H1 (cell line): ENCODE results near the gene CDT1. TPM values are rescaled to one million over a fixed set of nuclear protein-coding genes. Genes with fewer than 3 reads are reported as not detected.

ENCODE experiments used
- CTCF ChIA-PET: fragments of 300-600 bp; sonication (Branson Sonifier 250); formaldehyde crosslinking; loops from one replicate; lab custom pipeline; 2021; ENCODE audit not compliant: partially characterized antibody; lab: Charles Lee
- POLR2A ChIA-PET: fragments of 300-600 bp; sonication (Branson Sonifier 250); formaldehyde crosslinking; loops from one replicate; lab custom pipeline; 2021; ENCODE audit warnings: inconsistent platforms; ENCODE audit not compliant: partially characterized antibody; lab: Charles Lee
- DNase-seq, 2 experiments: peaks; one replicate each; pipeline versions ENCODE4 v3.0.0 to v3.0.0-alpha.2; 2010 to 2022; ENCODE audit warnings: low spot score in 2 of 2, low read depth in 1 of 2, mixed read lengths in 1 of 2
- FAIRE-seq: peaks from 2 replicates; lab custom pipeline; 2011; peaks lifted over from hg19 to GRCh38; lab: Jason Lieb, UNC
- H2AFZ ChIP-seq: 2 replicates; pipeline ENCODE4 v1.8.1; 2012; ENCODE audit warnings: low read length, inconsistent platforms
- H2AK5ac ChIP-seq: 2 replicates; pipeline ENCODE4 v1.6.1; 2013; ENCODE audit warnings: low read depth, low read length
- H2BK120ac ChIP-seq: replicated peaks from 2 replicates; pipeline ENCODE3; 2013; ENCODE audit warnings: low read depth, low read length, inconsistent platforms
- H2BK12ac ChIP-seq: 2 replicates; pipeline ENCODE4 v1.6.1; 2013; ENCODE audit warnings: low read depth, low read length
- H2BK15ac ChIP-seq: 2 replicates; pipeline ENCODE4 v1.6.1; 2013; ENCODE audit warnings: low read length
- H2BK20ac ChIP-seq: 2 replicates; pipeline ENCODE4 v1.6.1; 2013; ENCODE audit warnings: low read length
- H2BK5ac ChIP-seq: 2 replicates; pipeline ENCODE4 v1.6.1; 2013; ENCODE audit warnings: low read depth, low read length
- H3K14ac ChIP-seq: 2 replicates; pipeline ENCODE4 v1.6.1; 2013; ENCODE audit warnings: inconsistent platforms; ENCODE audit not compliant: insufficient read length
- H3K18ac ChIP-seq: 2 replicates; pipeline ENCODE4 v1.6.1; 2013; ENCODE audit warnings: low read length; ENCODE audit errors: extremely low read depth
- H3K23ac ChIP-seq: 2 replicates; pipeline ENCODE4 v1.6.1; 2013; ENCODE audit warnings: inconsistent platforms; ENCODE audit not compliant: insufficient read length
- H3K23me2 ChIP-seq: 2 replicates; pipeline ENCODE4 v1.6.1; 2013; ENCODE audit warnings: low read depth, low read length
- H3K27ac ChIP-seq: 2 replicates; pipeline ENCODE4 v1.6.1; 2011; ENCODE audit warnings: low read depth, low read length, inconsistent platforms
- H3K27me3 ChIP-seq, 4 experiments: replicated peaks in 1 of 4; 1 replicate in 1 of 4; 2 replicates in 3 of 4; pipeline versions ENCODE4 v1.6.1 to v1.8.1; 2011 to 2013; ENCODE audit warnings: low read length in 3 of 4, mild to moderate bottlenecking in 3 of 4, inconsistent platforms in 2 of 4, mixed read lengths in 2 of 4, moderate library complexity in 1 of 4; ENCODE audit not compliant: control insufficient read depth in 3 of 4, insufficient read depth in 3 of 4; ENCODE audit errors: extremely low read depth in 1 of 4
- H3K36me3 ChIP-seq, 4 experiments: 2 replicates each; pipeline versions ENCODE4 v1.6.1 to v1.8.1; 2011 to 2013; ENCODE audit warnings: mild to moderate bottlenecking in 4 of 4, low read length in 3 of 4, moderate library complexity in 2 of 4, control low read depth in 1 of 4, inconsistent platforms in 1 of 4; ENCODE audit not compliant: insufficient read depth in 4 of 4, control insufficient read depth in 2 of 4
- H3K4ac ChIP-seq: replicated peaks from 2 replicates; pipeline ENCODE3; 2013; ENCODE audit warnings: low read length, low read depth, mixed read lengths, inconsistent platforms; ENCODE audit not compliant: insufficient read length
- H3K4me1 ChIP-seq, 4 experiments: replicated peaks in 1 of 4; 1 replicate in 1 of 4; 2 replicates in 3 of 4; pipeline versions ENCODE4 v1.6.1 to v1.8.1; 2011 to 2013; ENCODE audit warnings: low read length in 3 of 4, inconsistent platforms in 2 of 4, mixed read lengths in 1 of 4; ENCODE audit not compliant: insufficient read depth in 4 of 4, control insufficient read depth in 3 of 4
- H3K4me2 ChIP-seq, 2 experiments: 2 replicates each; pipeline versions ENCODE4 v1.6.1 to v1.8.1; 2011 to 2013; ENCODE audit warnings: low read depth in 2 of 2, low read length in 2 of 2, control low read depth in 1 of 2, inconsistent platforms in 1 of 2, mild to moderate bottlenecking in 1 of 2; ENCODE audit not compliant: insufficient read depth in 1 of 2
- H3K4me3 ChIP-seq, 4 experiments: fragments of 200-600, 300-600 bp in 1 of 4; sonication (generic), shearing (Covaris generic), sonication (Bioruptor Twin) in 1 of 4; 2 replicates each; pipeline versions ENCODE4 v1.5.1 to v1.8.1; 2011 to 2016; ENCODE audit warnings: low read length in 4 of 4, low read depth in 3 of 4, control low read depth in 2 of 4, inconsistent platforms in 2 of 4, mild to moderate bottlenecking in 2 of 4, mixed read lengths in 1 of 4, moderate library complexity in 1 of 4; ENCODE audit not compliant: insufficient read depth in 2 of 4; ENCODE audit errors: extremely low read depth in 1 of 4
- H3K56ac ChIP-seq: replicated peaks from 2 replicates; pipeline ENCODE3; 2013; ENCODE audit warnings: low read depth, mild to moderate bottlenecking, mixed read lengths, low read length, inconsistent platforms; ENCODE audit not compliant: insufficient read length
- H3K79me1 ChIP-seq: 2 replicates; pipeline ENCODE4 v1.6.1; 2013; ENCODE audit warnings: low read depth, low read length, control low read depth
- H3K79me2 ChIP-seq, 2 experiments: 2 replicates each; pipeline versions ENCODE4 v1.6.1 to v1.8.1; 2012 to 2013; ENCODE audit warnings: low read length in 2 of 2, mild to moderate bottlenecking in 2 of 2, inconsistent platforms in 1 of 2; ENCODE audit not compliant: insufficient read depth in 2 of 2, control insufficient read depth in 1 of 2
- H3K9ac ChIP-seq, 4 experiments: replicated peaks in 1 of 4; 1 replicate in 1 of 4; 2 replicates in 3 of 4; pipeline versions ENCODE4 v1.6.1 to v1.8.1; 2011 to 2013; ENCODE audit warnings: low read depth in 3 of 4, low read length in 3 of 4, control low read depth in 2 of 4, mild to moderate bottlenecking in 2 of 4, moderate library complexity in 2 of 4, inconsistent platforms in 1 of 4; ENCODE audit errors: extremely low read depth in 1 of 4
- H3K9me3 ChIP-seq, 2 experiments: 2 replicates each; pipeline versions ENCODE4 v1.6.1 to v1.8.1; 2012 to 2013; ENCODE audit warnings: mild to moderate bottlenecking in 2 of 2, moderate library complexity in 2 of 2, control low read depth in 1 of 2, inconsistent platforms in 1 of 2, low read depth in 1 of 2, low read length in 1 of 2, mixed read lengths in 1 of 2; ENCODE audit not compliant: insufficient read depth in 2 of 2
- H4K20me1 ChIP-seq, 2 experiments: replicated peaks in 1 of 2; 2 replicates each; pipeline versions ENCODE3 to v1.8.1; 2011 to 2013; ENCODE audit warnings: inconsistent platforms in 2 of 2, low read length in 2 of 2, mild to moderate bottlenecking in 1 of 2; ENCODE audit not compliant: insufficient read depth in 2 of 2, control insufficient read depth in 1 of 2
- H4K5ac ChIP-seq: 2 replicates; pipeline ENCODE4 v1.6.1; 2013; ENCODE audit warnings: low read length, low read depth, mixed read lengths, inconsistent platforms; ENCODE audit not compliant: insufficient read length
- H4K8ac ChIP-seq: 2 replicates; pipeline ENCODE4 v1.8.0; 2013; ENCODE audit warnings: mild to moderate bottlenecking, moderate library complexity, low read length, inconsistent platforms; ENCODE audit not compliant: insufficient read depth; ENCODE audit errors: extremely low read depth
- H4K91ac ChIP-seq: replicated peaks from 2 replicates; pipeline ENCODE3; 2013; ENCODE audit warnings: low read length, mixed read lengths, inconsistent platforms; ENCODE audit not compliant: insufficient read length
- CREB1 ChIP-seq: IDR thresholded peaks from 2 replicates; pipeline ENCODE4 v1.6.1; 2012; ENCODE audit warnings: inconsistent platforms
- CTBP2 ChIP-seq: IDR thresholded peaks from 2 replicates; pipeline ENCODE4 v1.7.0; 2011; ENCODE audit warnings: borderline replicate concordance, mild to moderate bottlenecking, moderate library complexity, mixed read lengths, low read length; ENCODE audit not compliant: insufficient read depth, insufficient read length
- JUND ChIP-seq: IDR thresholded peaks from 2 replicates; pipeline ENCODE4 v1.6.1; 2011; ENCODE audit warnings: mild to moderate bottlenecking, improper control_type of control experiment, low read length
- PHF8 ChIP-seq: fragments of 200-600 bp; sonication (generic); conservative IDR thresholded peaks from 2 replicates; pipeline ENCODE4 v1.7.1; 2012; ENCODE audit warnings: low read depth, mild to moderate bottlenecking, inconsistent platforms, low read length, moderate library complexity
- SIRT6 ChIP-seq: IDR thresholded peaks from one replicate; pipeline ENCODE4 v1.7.1; 2012; ENCODE audit warnings: low read length, inconsistent platforms
- SIX5 ChIP-seq: IDR thresholded peaks from 2 replicates; pipeline ENCODE4 v1.6.1; 2011; ENCODE audit warnings: mild to moderate bottlenecking, low read depth, low read length
- SP1 ChIP-seq: IDR thresholded peaks from 2 replicates; pipeline ENCODE4 v1.6.1; 2011; ENCODE audit warnings: low read depth, low read length
- TAF1 ChIP-seq: IDR thresholded peaks from 2 replicates; pipeline ENCODE4 v1.6.1; 2011; ENCODE audit warnings: mild to moderate bottlenecking, low read depth, low read length
- WGBS, 2 experiments: shearing (Covaris generic) in 1 of 2; methylation state at CpG; one replicate each; pipeline versions ENCODE4 v1.1.6 to v1.1.7; 2013 to 2015; ENCODE audit warnings: low lambda C conversion rate in 2 of 2, mixed read lengths in 2 of 2, inconsistent platforms in 1 of 2, low coverage in 1 of 2, missing lambda C conversion rate in 1 of 2; ENCODE audit not compliant: insufficient replicate concordance in 2 of 2, insufficient coverage in 1 of 2, insufficient read length in 1 of 2; ENCODE audit errors: extremely low coverage in 1 of 2, missing lambda C conversion rate in 1 of 2; 5-methylcytosine and 5-hydroxymethylcytosine counted together
- polyA plus RNA-seq, 7 experiments: library from polyadenylated mRNA; depleted of rRNA in 3 of 7; stranded (reverse) in 5 of 7; unstranded in 2 of 7; fragments of >200 nt in 5 of 7; fragments of 200-250 nt in 2 of 7; gene quantifications; 1 replicate in 5 of 7; 2 replicates in 1 of 7; 4 replicates in 1 of 7; pipeline versions ENCODE4 v1.2.1 to v1.2.3, GENCODE V29; 2011 to 2013; ENCODE audit warnings: missing spikeins in 2 of 7, mixed read lengths in 2 of 7
- total RNA-seq: library from RNA; stranded (reverse); fragmentation: NEBNext Ultra II Directional; extraction: Animal tissue kit (Norgen Biotek cat#: 25700); gene quantifications from 2 replicates; pipeline ENCODE4 v1.2.1, GENCODE V29; 2021
- TF ChIP-seq, protein P1 (sequence below), 3 experiments: IDR thresholded peaks; 1 replicate in 2 of 3; 2 replicates in 1 of 3; pipeline versions ENCODE4 v1.5.1 to v1.6.1; 2011; ENCODE audit warnings: low read length in 3 of 3, mild to moderate bottlenecking in 3 of 3, inconsistent platforms in 2 of 3, low read depth in 1 of 3, moderate library complexity in 1 of 3; ENCODE audit not compliant: insufficient read depth in 1 of 3; ENCODE audit errors: control extremely low read depth in 1 of 3

Gene CDT1
- total and polyA plus RNA-seq, 2 of the 8 experiments (the other 6 are each of a cell fraction or from before 2014, with no cell fraction given), result 76.7 to 95.4 TPM

DNA sequence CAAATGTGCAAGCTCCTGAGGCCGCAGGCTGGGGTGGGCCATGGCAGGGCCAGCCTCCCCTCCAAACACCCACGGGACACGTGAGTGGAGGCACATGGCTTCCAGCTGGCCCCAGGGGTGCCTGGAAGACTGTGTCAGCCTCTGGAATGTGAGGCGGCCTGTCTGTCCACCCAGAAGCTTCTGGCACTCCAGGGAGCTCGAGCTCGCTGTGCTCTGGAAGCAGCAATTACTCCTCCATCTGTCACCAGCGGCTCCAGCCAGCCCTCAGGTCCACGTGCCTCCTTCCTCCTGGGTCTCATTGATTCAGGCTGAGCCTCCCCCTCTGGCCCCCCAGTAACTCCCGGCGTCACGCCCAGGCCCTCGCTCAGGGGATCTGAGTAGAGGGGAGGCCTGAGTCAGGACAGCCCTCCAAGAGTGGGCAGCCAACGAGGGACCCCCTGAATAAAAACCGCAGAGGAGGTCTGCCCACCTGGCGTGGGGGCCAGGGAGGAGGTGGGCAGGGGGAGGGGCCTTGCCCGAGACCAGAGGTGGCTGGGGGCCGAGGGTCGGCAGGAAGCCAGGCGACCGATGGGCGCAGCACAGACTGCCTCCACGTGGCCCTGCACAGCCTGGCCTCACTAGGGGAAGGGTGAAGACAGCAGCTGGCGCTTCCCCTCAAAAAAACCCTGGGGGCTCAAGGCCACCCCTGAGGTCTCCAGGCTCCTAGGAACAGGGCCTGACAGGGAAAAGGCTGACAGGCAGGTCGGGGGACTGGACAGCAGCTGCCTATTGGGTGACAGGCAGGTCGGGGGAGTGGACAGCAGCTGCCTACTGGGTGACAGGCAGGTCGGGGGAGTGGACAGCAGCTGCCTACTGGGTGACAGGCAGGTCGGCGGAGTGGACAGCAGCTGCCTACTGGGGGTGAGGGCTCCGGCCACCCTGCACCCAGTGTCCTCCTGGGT is 30.4 kb upstream of the CDT1 start:
- no peak overlapping the region for H3K18ac ChIP-seq
- H2AFZ ChIP-seq, result no peak overlapping the region
- H3K27me3 ChIP-seq, result no peaks in the 10 kb centered on the region
- H2BK20ac ChIP-seq, result no peak overlapping the region
- H3K4me1 ChIP-seq, result peaks cover 9 to 48% (median 31%) of the 10 kb centered on the region in 4 experiments
- 83% methylated on average over 28 of the region's 29 CpGs; no CpG with 5 or more reads in 1 of the 2 experiments for WGBS, 2 experiments
- H3K79me1 ChIP-seq, result peaks cover 2% of the 10 kb centered on the region; the same call in 1 of the 2 replicates
- H3K9ac ChIP-seq, result no peak overlapping the region
- ChIA-PET CTCF (interaction anchor here (0.9 to 2.7 kb wide), 9 partner anchors 9 to 520 kb away, joined by 3 to 16 read pairs (median 8); no protein-coding TSS in a partner anchor), POLR2A (interaction anchor here (0.8 to 5.3 kb wide), 9 partner anchors 8 to 39 kb away, joined by 3 to 22 read pairs (median 4); no protein-coding TSS in a partner anchor)
- H3K14ac ChIP-seq, result no peak overlapping the region
- H3K4me2 ChIP-seq, result no peak overlapping the region
- H4K5ac ChIP-seq, result no peak overlapping the region
- no peak overlapping the region for H2BK15ac ChIP-seq
- DNase-seq, result no peak
- no peak overlapping the region for H2BK12ac ChIP-seq
- no peak overlapping the region; the same call in 1 of the 2 replicates for H3K27ac ChIP-seq
- FAIRE-seq, result no peak
- H3K23me2 ChIP-seq, result no peaks in the 10 kb centered on the region; the same call in 1 of the 2 replicates
- H3K4ac ChIP-seq, result no peak overlapping the region
- H3K36me3 ChIP-seq, result no peaks in the 10 kb centered on the region
- H4K8ac ChIP-seq, result 0 out of 2 replicates have a peak overlapping the region, but pooled peaks have one; percentile 11
- no peak overlapping the region for H3K4me3 ChIP-seq
- no peak overlapping the region for H4K91ac ChIP-seq
- H2AK5ac ChIP-seq, result no peak overlapping the region
- peaks cover 3% of the 10 kb centered on the region in 2 experiments for H4K20me1 ChIP-seq
- H2BK5ac ChIP-seq, result no peak overlapping the region
- no peaks in the 10 kb centered on the region for H3K9me3 ChIP-seq
- peaks cover 0 to 8% of the 10 kb centered on the region in 2 experiments; a peak in 1 of 4 replicates for H3K79me2 ChIP-seq
- no peak overlapping the region for H2BK120ac ChIP-seq
- H3K56ac ChIP-seq, result peak overlapping the region; percentile 6
- no peak overlapping the region for H3K23ac ChIP-seq
- no peak for TF ChIP-seq TAF1
- TF ChIP-seq SIX5, result no peak
- TF ChIP-seq JUND, result no peak
- TF ChIP-seq PHF8, result no peak
- TF ChIP-seq, protein P1, sequence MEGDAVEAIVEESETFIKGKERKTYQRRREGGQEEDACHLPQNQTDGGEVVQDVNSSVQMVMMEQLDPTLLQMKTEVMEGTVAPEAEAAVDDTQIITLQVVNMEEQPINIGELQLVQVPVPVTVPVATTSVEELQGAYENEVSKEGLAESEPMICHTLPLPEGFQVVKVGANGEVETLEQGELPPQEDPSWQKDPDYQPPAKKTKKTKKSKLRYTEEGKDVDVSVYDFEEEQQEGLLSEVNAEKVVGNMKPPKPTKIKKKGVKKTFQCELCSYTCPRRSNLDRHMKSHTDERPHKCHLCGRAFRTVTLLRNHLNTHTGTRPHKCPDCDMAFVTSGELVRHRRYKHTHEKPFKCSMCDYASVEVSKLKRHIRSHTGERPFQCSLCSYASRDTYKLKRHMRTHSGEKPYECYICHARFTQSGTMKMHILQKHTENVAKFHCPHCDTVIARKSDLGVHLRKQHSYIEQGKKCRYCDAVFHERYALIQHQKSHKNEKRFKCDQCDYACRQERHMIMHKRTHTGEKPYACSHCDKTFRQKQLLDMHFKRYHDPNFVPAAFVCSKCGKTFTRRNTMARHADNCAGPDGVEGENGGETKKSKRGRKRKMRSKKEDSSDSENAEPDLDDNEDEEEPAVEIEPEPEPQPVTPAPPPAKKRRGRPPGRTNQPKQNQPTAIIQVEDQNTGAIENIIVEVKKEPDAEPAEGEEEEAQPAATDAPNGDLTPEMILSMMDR (IDR thresholded peaks at IDR 0.05; ENCODE audit: control extremely low read depth in 1 of 3, insufficient read depth in 1 of 3, low read depth in 1 of 3, low read length in 3 of 3), result no peak
- no peak for TF ChIP-seq SIRT6
- TF ChIP-seq CREB1, result no peak
- no peak for TF ChIP-seq CTBP2
- TF ChIP-seq SP1, result no peak
